HEK293T (cell line): Measurements from ENCODE around the gene DHFR2.

Experiments used
- CTCF ChIA-PET: fragments of 350-600 bp; formaldehyde crosslinking; extraction: SDS; loops from one replicate; lab custom pipeline; 2021; ENCODE audit warnings: antibody characterized with exemption, inconsistent platforms; lab: Yijun Ruan, JAX
- POLR2A ChIA-PET: fragments of 350-600 bp; formaldehyde crosslinking; extraction: SDS; loops from one replicate; lab custom pipeline; 2020; ENCODE audit warnings: antibody characterized with exemption, inconsistent platforms; lab: Yijun Ruan, JAX
- DNase-seq: peaks from one replicate; pipeline ENCODE4 v3.0.0; 2012; ENCODE audit warnings: mixed read lengths; ENCODE audit errors: extremely low spot score
- ARNT ChIP-seq: fragments of 450-650 bp; IDR thresholded peaks from 2 replicates; pipeline ENCODE4 v1.6.1; 2017; ENCODE audit warnings: mild to moderate bottlenecking
- BHLHE40 ChIP-seq: fragments of 450-650 bp; IDR thresholded peaks from 2 replicates; pipeline ENCODE4 v1.6.1; 2016; ENCODE audit warnings: mild to moderate bottlenecking, moderate library complexity, borderline replicate concordance
- CTBP1 ChIP-seq: fragments of 450-650 bp; IDR thresholded peaks from 2 replicates; pipeline ENCODE4 v1.6.1; 2016; ENCODE audit warnings: borderline replicate concordance
- ELF4 ChIP-seq: fragments of 450-650 bp; IDR thresholded peaks from 2 replicates; pipeline ENCODE4 v1.6.1; 2017; ENCODE audit warnings: antibody characterized with exemption
- FOXA1 ChIP-seq: fragments of 450-650 bp; IDR thresholded peaks from 2 replicates; pipeline ENCODE4 v1.6.1; 2016; ENCODE audit warnings: mild to moderate bottlenecking
- FOXK2 ChIP-seq: fragments of 450-650 bp; IDR thresholded peaks from 2 replicates; pipeline ENCODE4 v1.6.1; 2016; ENCODE audit warnings: mild to moderate bottlenecking
- FOXM1 ChIP-seq: fragments of 450-650 bp; IDR thresholded peaks from 2 replicates; pipeline ENCODE4 v1.6.1; 2017; ENCODE audit warnings: mild to moderate bottlenecking, borderline replicate concordance
- HDGF ChIP-seq: fragments of 450-650 bp; IDR thresholded peaks from 2 replicates; pipeline ENCODE4 v1.6.1; 2017; ENCODE audit warnings: antibody characterized with exemption, borderline replicate concordance
- L3MBTL2 ChIP-seq: fragments of 450-650 bp; conservative IDR thresholded peaks from 2 replicates; pipeline ENCODE4 v1.6.1; 2016; ENCODE audit warnings: mild to moderate bottlenecking
- LEF1 ChIP-seq: fragments of 450-650 bp; IDR thresholded peaks from 2 replicates; pipeline ENCODE4 v1.6.1; 2017; ENCODE audit warnings: mild to moderate bottlenecking, borderline replicate concordance
- NFRKB ChIP-seq: fragments of 450-650 bp; IDR thresholded peaks from 2 replicates; pipeline ENCODE4 v1.6.1; 2016; ENCODE audit warnings: mild to moderate bottlenecking, moderate library complexity
- PKNOX1 ChIP-seq: fragments of 450-650 bp; IDR thresholded peaks from 2 replicates; pipeline ENCODE4 v1.6.1; 2016
- SP1 ChIP-seq: fragments of 450-650 bp; IDR thresholded peaks from 2 replicates; pipeline ENCODE4 v1.6.1; 2017
- SUZ12 ChIP-seq: fragments of 450-650 bp; IDR thresholded peaks from 2 replicates; pipeline ENCODE4 v1.6.1; 2016; ENCODE audit warnings: mild to moderate bottlenecking
- TARDBP ChIP-seq: fragments of 450-650 bp; IDR thresholded peaks from 2 replicates; pipeline ENCODE4 v1.6.1; 2016
- ZNF384 ChIP-seq: fragments of 450-650 bp; IDR thresholded peaks from 2 replicates; pipeline ENCODE4 v1.6.1; 2016

Gene DHFR2

GRCh38 chr3:94098452-94098851 lies 35.7 kb upstream of the DHFR2 start:
- CTCF ChIA-PET, result interaction anchor here (1.0 kb wide), 1 partner anchor 33 kb away, joined by 3 read pairs; no protein-coding TSS in a partner anchor
- no peak for DNase-seq
- no peak for TF ChIP-seq PKNOX1
- TF ChIP-seq NFRKB, result no peak
- TF ChIP-seq SP1, result no peak
- no peak for TF ChIP-seq ZNF384
- no peak for TF ChIP-seq TARDBP
- POLR2A ChIA-PET, result interaction anchor here (1.4 kb wide), 1 partner anchor 125 kb away, joined by 4 read pairs; the partner anchor contains the start of gene PROS1

- DNase-seq, result no peak
- TF ChIP-seq FOXM1 (no peak), LEF1 (no peak), SUZ12 (no peak), PKNOX1 (no peak), CTBP1 (no peak), NFRKB (no peak), L3MBTL2 (no peak), FOXK2 (no peak), SP1 (no peak), FOXA1 (no peak), HDGF (no peak), ZNF384 (no peak), ELF4 (no peak), TARDBP (no peak)
- ChIA-PET CTCF (interaction anchor here (0.6 kb wide), 1 partner anchor 182 kb away, joined by 4 read pairs; no protein-coding TSS in a partner anchor), POLR2A (no interaction called here)
These were observed 32.4 kb upstream of the DHFR2 start for GRCh38 chr3:94095111-94095510.

- no peak for DNase-seq
- ChIA-PET CTCF (no interaction called here), POLR2A (no interaction called here)
- TF ChIP-seq CTBP1, result no peak
- no peak for TF ChIP-seq FOXA1
- no peak for TF ChIP-seq FOXK2
- no peak for TF ChIP-seq BHLHE40
These were observed 30.4 kb upstream of the DHFR2 start for GRCh38 chr3:94093151-94093550.

- no peak for TF ChIP-seq NFRKB
- no peak for TF ChIP-seq ZNF384
- TF ChIP-seq PKNOX1, result no peak
- TF ChIP-seq L3MBTL2, result no peak
- no peak for TF ChIP-seq ARNT
- TF ChIP-seq FOXA1, result no peak
- no peak for TF ChIP-seq LEF1
- no peak for TF ChIP-seq SP1
- no peak for TF ChIP-seq ELF4
- CTCF ChIA-PET, result no interaction called here
- POLR2A ChIA-PET, result interaction anchor here (1.2 kb wide), 1 partner anchor 29 kb away, joined by 3 read pairs; the partner anchor contains the start of genes DHFR2 and NSUN3
- DNase-seq, result no peak
These were observed 29.4 kb upstream of the DHFR2 start for GRCh38 chr3:94092086-94092485.

- no peak for TF ChIP-seq SP1
- TF ChIP-seq NFRKB, result no peak
- no peak for TF ChIP-seq LEF1
- TF ChIP-seq HDGF, result no peak
- no peak for TF ChIP-seq ARNT
- no peak for TF ChIP-seq FOXA1
- TF ChIP-seq TARDBP, result no peak
- no peak for TF ChIP-seq FOXK2
- TF ChIP-seq ZNF384, result no peak
- TF ChIP-seq ELF4, result no peak
- TF ChIP-seq PKNOX1, result no peak
- ChIA-PET POLR2A (interaction anchor here (2.0 kb wide), 1 partner anchor 27 kb away, joined by 9 read pairs; the partner anchor contains the start of genes DHFR2 and NSUN3), CTCF (interaction anchor here (0.6 kb wide), 1 partner anchor 13 kb away, joined by 7 read pairs; no protein-coding TSS in a partner anchor)
- DNase-seq, result no peak
These were observed 26.4 kb upstream of the DHFR2 start for GRCh38 chr3:94089126-94089525.

- DNase-seq, result no peak
- POLR2A ChIA-PET, result interaction anchor here (2.1 kb wide), 1 partner anchor 20 kb away, joined by 14 read pairs; the partner anchor contains the start of genes DHFR2 and NSUN3
- CTCF ChIA-PET, result no interaction called here
- TF ChIP-seq L3MBTL2 (no peak), PKNOX1 (no peak), ELF4 (no peak)
These were observed 20.5 kb upstream of the DHFR2 start for GRCh38 chr3:94083261-94083660.
